Endothelial cell of umbilical vein (primary cell): ENCODE data around the gene PTTG1IP. TPM values are rescaled to one million over a fixed set of nuclear protein-coding genes. Genes with fewer than 3 reads are reported as not detected.
A peak's percentile ranks its signal among the peaks of the same experiment; 100 is the strongest.

Experiments used
- BruUV-seq: library from RNA; stranded (reverse); fragments of 400-500 nt; replicated peaks from 2 replicates; lab custom pipeline; 2021; lab: Mats Ljungman, UMichigan
- CTCF ChIA-PET: fragments of 300-600, 350-600 bp; sonication (Branson Sonifier 250); formaldehyde crosslinking; loops from one replicate; lab custom pipeline; 2021; ENCODE audit warnings: antibody characterized with exemption, inconsistent platforms; lab: Charles Lee
- POLR2A ChIA-PET: fragments of 300-600, 350-600 bp; sonication (Branson Sonifier 250); formaldehyde crosslinking; loops from one replicate; lab custom pipeline; 2021; ENCODE audit warnings: antibody characterized with exemption, inconsistent platforms; lab: Charles Lee
- DNase-seq: peaks from one replicate; pipeline ENCODE4 v3.0.0-alpha.2; 2011; ENCODE audit warnings: low read depth, low spot score
- FAIRE-seq: peaks from 2 replicates; lab custom pipeline; 2011; peaks lifted over from hg19 to GRCh38; lab: Jason Lieb, UNC
- H2AFZ ChIP-seq: 2 replicates; pipeline ENCODE4 v1.6.0; 2012; ENCODE audit warnings: low read depth, low read length, control low read depth, inconsistent platforms
- H3K27ac ChIP-seq: 2 replicates; pipeline ENCODE4 v1.5.1; 2011; ENCODE audit warnings: low read depth, mild to moderate bottlenecking, control low read depth, low read length, moderate library complexity; ENCODE audit not compliant: insufficient read depth
- H3K27me3 ChIP-seq, 2 experiments: 2 replicates each; pipeline versions ENCODE4 v1.6.0 to v1.6.1; 2011; ENCODE audit warnings: low read length in 2 of 2, mixed read lengths in 1 of 2; ENCODE audit not compliant: control insufficient read depth in 2 of 2, insufficient read depth in 2 of 2
- H3K36me3 ChIP-seq, 2 experiments: 2 replicates in 1 of 2; 3 replicates in 1 of 2; pipeline ENCODE4 v1.5.1; 2011; ENCODE audit warnings: low read length in 2 of 2, mild to moderate bottlenecking in 1 of 2, moderate library complexity in 1 of 2; ENCODE audit not compliant: control insufficient read depth in 2 of 2, insufficient read depth in 2 of 2; ENCODE audit errors: extremely low read depth in 1 of 2
- H3K4me1 ChIP-seq: 3 replicates; pipeline ENCODE4 v1.5.1; 2011; ENCODE audit warnings: mild to moderate bottlenecking, low read length; ENCODE audit not compliant: control insufficient read depth, insufficient read depth; ENCODE audit errors: extremely low read depth
- H3K4me2 ChIP-seq: 2 replicates; pipeline ENCODE4 v1.6.1; 2011; ENCODE audit warnings: low read length, control low read depth, mixed read lengths; ENCODE audit not compliant: insufficient read depth
- H3K4me3 ChIP-seq, 3 experiments: fragments of 200-600 bp in 1 of 3; sonication (generic), shearing (Covaris generic) in 1 of 3; replicated peaks in 1 of 3; 2 replicates each; pipeline ENCODE4 v1.5.1; 2011 to 2016; ENCODE audit warnings: control low read depth in 3 of 3, low read length in 3 of 3, mild to moderate bottlenecking in 2 of 3, inconsistent platforms in 1 of 3, low read depth in 1 of 3, moderate library complexity in 1 of 3; ENCODE audit not compliant: insufficient read depth in 1 of 3
- H3K79me2 ChIP-seq: 2 replicates; pipeline ENCODE4 v1.6.0; 2012; ENCODE audit warnings: low read length, inconsistent platforms; ENCODE audit not compliant: control insufficient read depth, insufficient read depth
- H3K9ac ChIP-seq: replicated peaks from 2 replicates; pipeline ENCODE3; 2011; ENCODE audit warnings: low read length, control low read depth; ENCODE audit not compliant: insufficient read depth; ENCODE audit errors: extremely low read depth
- H3K9me1 ChIP-seq: replicated peaks from 3 replicates; pipeline ENCODE4 v1.6.0; 2011; ENCODE audit warnings: mild to moderate bottlenecking, low read length; ENCODE audit not compliant: control insufficient read depth, insufficient read depth; ENCODE audit errors: extremely low read depth
- H3K9me3 ChIP-seq: replicated peaks from 2 replicates; pipeline ENCODE4 v1.5.1; 2012; ENCODE audit warnings: low read length, inconsistent platforms; ENCODE audit not compliant: control insufficient read depth, insufficient read depth
- H4K20me1 ChIP-seq: replicated peaks from 2 replicates; pipeline ENCODE3; 2011; ENCODE audit warnings: mild to moderate bottlenecking, low read length; ENCODE audit not compliant: control insufficient read depth, insufficient read depth; ENCODE audit errors: extremely low read depth
- CTCF ChIP-seq, 2 donors: IDR thresholded peaks; 1 replicate in 1 of 2; 2 replicates in 1 of 2; pipeline ENCODE4 v1.5.1; 2011; ENCODE audit warnings: low read length in 2 of 2, mild to moderate bottlenecking in 2 of 2, moderate library complexity in 2 of 2, control low read depth in 1 of 2, inconsistent platforms in 1 of 2, low read depth in 1 of 2; ENCODE audit not compliant: insufficient read depth in 1 of 2; ENCODE audit errors: extremely low read depth in 1 of 2
- EZH2 ChIP-seq: IDR thresholded peaks from 2 replicates; pipeline ENCODE4 v1.6.1; 2012; ENCODE audit warnings: borderline replicate concordance, low read depth, mild to moderate bottlenecking, moderate library complexity, low read length, inconsistent platforms; ENCODE audit not compliant: severe bottlenecking
- FOS ChIP-seq: IDR thresholded peaks from 2 replicates; pipeline ENCODE4 v1.6.1; 2011; ENCODE audit warnings: mild to moderate bottlenecking, low read length, moderate library complexity, borderline replicate concordance; ENCODE audit not compliant: insufficient read depth
- GATA2 ChIP-seq: IDR thresholded peaks from 2 replicates; pipeline ENCODE4 v1.7.0; 2011; ENCODE audit warnings: low read depth, mild to moderate bottlenecking, moderate library complexity, mixed read lengths, low read length; ENCODE audit not compliant: insufficient read length, insufficient read depth
- JUN ChIP-seq: IDR thresholded peaks from 2 replicates; pipeline ENCODE4 v1.6.1; 2011; ENCODE audit warnings: borderline replicate concordance, low read depth; ENCODE audit not compliant: insufficient read length, insufficient read depth
- MAX ChIP-seq: IDR thresholded peaks from 2 replicates; pipeline ENCODE4 v1.6.1; 2011; ENCODE audit not compliant: insufficient read depth, insufficient read length
- MYC ChIP-seq: IDR thresholded peaks from one replicate; pipeline ENCODE4 v1.6.1; 2011; ENCODE audit warnings: mild to moderate bottlenecking, low read depth, low read length
- POLR2A ChIP-seq: IDR thresholded peaks from 2 replicates; pipeline ENCODE4 v1.6.1; 2012; ENCODE audit warnings: low read depth, mild to moderate bottlenecking, control low read depth, low read length
- POLR2AphosphoS5 ChIP-seq: IDR thresholded peaks from 2 replicates; pipeline ENCODE4 v1.6.1; 2012; ENCODE audit warnings: low read depth, mild to moderate bottlenecking, control low read depth, low read length, moderate library complexity; ENCODE audit not compliant: insufficient read depth
- dilution Hi-C: fragments of 300-500 bp; cut with MboI; formaldehyde crosslinking; loops from one replicate; pipeline ENCODE4 v1.15.0; 2019; ENCODE audit warnings: low sequenced_read_pairs; ENCODE audit not compliant: extremely low pct_ligation_motif_present
- intact Hi-C: fragments of 100-400 bp; cut with micrococcal nuclease; formaldehyde crosslinking; loops from one replicate; pipeline ENCODE4 v1.10.0; 2022
- polyA plus RNA-seq, 4 experiments: library from polyadenylated mRNA; depleted of rRNA in 3 of 4; stranded (reverse) in 3 of 4; unstranded in 1 of 4; fragments of >200 nt; gene quantifications; 2 replicates each; pipeline versions ENCODE4 v1.2.1 to v1.2.3, GENCODE V29; 2011 to 2012; ENCODE audit warnings: missing spikeins in 1 of 4
- total RNA-seq: library from RNA; stranded (reverse); gene quantifications from 2 replicates; pipeline ENCODE4 v1.2.3, GENCODE V29; 2021

PTTG1IP gene
- total and polyA plus RNA-seq, 2 donors (not counting 3 experiments of a cell fraction or from before 2014, with no cell fraction given), result 342 to 415 TPM

DNA sequence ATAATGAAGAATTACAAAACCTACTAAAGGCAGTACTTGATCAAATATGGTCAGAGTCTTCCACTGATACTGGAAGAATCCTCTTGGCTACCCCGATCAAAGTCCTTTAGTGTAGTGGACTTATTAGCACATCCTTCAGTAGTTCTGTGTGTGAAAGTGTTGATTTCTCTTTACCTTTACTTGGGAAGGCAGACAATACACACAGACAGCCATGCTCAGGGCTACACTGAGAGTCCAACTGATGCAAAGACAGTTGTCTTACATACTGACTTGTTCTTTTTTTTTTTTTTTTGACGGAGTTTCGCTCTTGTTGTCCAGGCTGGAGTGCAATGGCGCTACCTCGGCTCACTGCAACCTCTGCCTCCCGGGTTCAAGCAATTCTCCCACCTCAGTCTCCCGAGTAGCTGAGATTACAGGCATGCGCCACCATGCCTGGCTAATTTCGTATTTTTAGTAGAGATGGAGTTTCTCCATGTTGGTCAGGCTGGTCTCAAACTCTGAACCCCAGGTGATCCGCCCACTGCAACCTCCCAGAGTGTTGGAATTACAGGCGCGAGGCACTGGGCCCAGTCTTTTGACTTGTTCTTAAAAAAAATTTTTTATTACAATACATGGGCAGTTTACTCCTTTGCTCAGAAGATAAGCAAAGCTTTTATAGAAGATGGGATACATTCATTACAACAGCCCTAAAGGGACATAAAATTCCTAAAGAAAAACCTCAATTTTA, 3.5 kb upstream of the PTTG1IP start:
- no peaks in the 10 kb centered on the region for H3K9me3 ChIP-seq
- intact Hi-C loops, result no loop called here
- H4K20me1 ChIP-seq, result no peaks in the 10 kb centered on the region
- ChIA-PET CTCF (no interaction called here), POLR2A (no interaction called here)
- peaks cover 59% of the 10 kb centered on the region for H3K4me1 ChIP-seq
- H3K9me1 ChIP-seq, result no peaks in the 10 kb centered on the region
- H3K4me3 ChIP-seq, result no peak overlapping the region
- BruUV-seq, result no TSS peak
- TF ChIP-seq CTCF (IDR thresholded peaks at IDR 0.05; ENCODE audit: extremely low read depth in 1 of 2, insufficient read depth in 1 of 2, low read depth in 1 of 2, low read length in 2 of 2), result no peak
- TF ChIP-seq MYC, result no peak
- H3K4me2 ChIP-seq, result no peak overlapping the region
- H3K9ac ChIP-seq, result no peak overlapping the region
- no peak overlapping the region for H3K27ac ChIP-seq
- peaks cover 15% of the 10 kb centered on the region for H3K79me2 ChIP-seq
- no peaks in the 10 kb centered on the region for H3K27me3 ChIP-seq
- dilution Hi-C loops, result no loop called here
- FAIRE-seq, result no peak
- no peak overlapping the region for H2AFZ ChIP-seq
- no peak for DNase-seq
- no peaks in the 10 kb centered on the region for H3K36me3 ChIP-seq

- Histone ChIP-seq H3K9me3 (no peaks in the 10 kb centered on the region), H3K9me1 (no peaks in the 10 kb centered on the region), H3K27ac (peak overlapping the region; percentile 93), H3K79me2 (peaks cover 31% of the 10 kb centered on the region), H3K4me1 (peaks cover 58% of the 10 kb centered on the region), H3K9ac (peak overlapping the region; percentile 87), H3K36me3 (no peaks in the 10 kb centered on the region), H3K4me3 (peak overlapping the region in 2 of 3 experiments; percentile 45 to 65), H3K4me2 (peak overlapping the region; percentile 58), H4K20me1 (no peaks in the 10 kb centered on the region), H3K27me3 (no peaks in the 10 kb centered on the region), H2AFZ (no peak overlapping the region)
- FAIRE-seq, result peak; percentile 83
- TF ChIP-seq EZH2 (no peak), GATA2 (no peak), CTCF (IDR thresholded peaks at IDR 0.05; ENCODE audit: extremely low read depth in 1 of 2, insufficient read depth in 1 of 2, low read depth in 1 of 2, low read length in 2 of 2) (no peak), MYC (no peak), POLR2AphosphoS5 (no peak), POLR2A (no peak), FOS (no peak), MAX (no peak), JUN (no peak)
- dilution Hi-C loops, result no loop called here
- intact Hi-C loops, result loop anchor here (2.0 kb wide), 1 partner anchor 75 kb away; the partner anchor contains the start of gene UBE2G2
- no TSS peak for BruUV-seq
- ChIA-PET CTCF (interaction anchor here (0.7 to 2.8 kb wide), 6 partner anchors 18 to 262 kb away, joined by 3 to 18 read pairs (median 3); no protein-coding TSS in a partner anchor), POLR2A (no interaction called here)
- DNase-seq, result peak; percentile 71
Observed at GRCh38 chr21:44875316-44875700, 1.8 kb upstream of the PTTG1IP start.
